AG04450 (cell line): Measurements from ENCODE around the gene L3MBTL4. TPM values are rescaled to one million over a fixed set of nuclear protein-coding genes. Genes with fewer than 3 reads are reported as not detected.

ENCODE experiments used
- CTCF ChIA-PET: fragments of 300-600, 350-600 bp; formaldehyde crosslinking; extraction: SDS; loops from one replicate; lab custom pipeline; 2022; ENCODE audit warnings: antibody characterized with exemption, inconsistent platforms; lab: Charles Lee
- POLR2A ChIA-PET: fragments of 350-600 bp; formaldehyde crosslinking; extraction: SDS; loops from one replicate; lab custom pipeline; 2021; ENCODE audit warnings: antibody characterized with exemption, inconsistent platforms; lab: Yijun Ruan, JAX
- DNase-seq: peaks from one replicate; pipeline ENCODE4 v3.0.0-alpha.2; 2011; ENCODE audit warnings: low read depth, low spot score
- H3K27ac ChIP-seq: one replicate; pipeline ENCODE4 v1.5.1; 2012; ENCODE audit warnings: low read depth, low read length, control low read depth
- H3K27me3 ChIP-seq: one replicate; pipeline ENCODE4 v1.6.0; 2012; ENCODE audit warnings: low read length; ENCODE audit not compliant: control insufficient read depth, insufficient read depth
- H3K4me3 ChIP-seq: 2 replicates; pipeline ENCODE4 v1.5.1; 2011; ENCODE audit warnings: mild to moderate bottlenecking, low read depth, low read length, control low read depth
- H3K9me3 ChIP-seq: 2 replicates; pipeline ENCODE4 v1.5.1; 2012; ENCODE audit warnings: low read length; ENCODE audit not compliant: control insufficient read depth, insufficient read depth
- CTCF ChIP-seq: IDR thresholded peaks from 2 replicates; pipeline ENCODE4 v1.5.1; 2011; ENCODE audit warnings: low read depth, low read length, control low read depth, inconsistent platforms
- polyA plus RNA-seq: library from polyadenylated mRNA; depleted of rRNA; stranded (reverse); fragments of >200 nt; gene quantifications from 2 replicates; pipeline ENCODE4 v1.2.3, GENCODE V29; 2011
- small RNA-seq: library from RNA; depleted of rRNA; stranded (forward); fragments of <200 nt; gene quantifications from one replicate; pipeline ENCODE3, GENCODE V24; 2012; ENCODE audit warnings: low read depth; ENCODE audit not compliant: insufficient read length

The L3MBTL4 gene
- polyA plus RNA-seq, 1 experiment, result 0.05 TPM

- H3K27ac ChIP-seq, result no peak overlapping the region
- ChIA-PET POLR2A (no interaction called here), CTCF (interaction anchor here (1.3 kb wide), 2 partner anchors 9 to 23 kb away, joined by 3 to 4 read pairs; no protein-coding TSS in a partner anchor)
- no peaks in the 10 kb centered on the region for H3K9me3 ChIP-seq
- no peak for TF ChIP-seq CTCF
- no peak overlapping the region for H3K4me3 ChIP-seq
- DNase-seq, result no peak
- no peaks in the 10 kb centered on the region for H3K27me3 ChIP-seq
These were observed 500.7 kb downstream of the L3MBTL4 start for GRCh38 chr18:5914016-5914415.

GRCh38 chr18:5912566-5912965 lies 502.1 kb downstream of the L3MBTL4 start:
- Histone ChIP-seq H3K27ac (no peak overlapping the region), H3K4me3 (no peak overlapping the region), H3K27me3 (no peaks in the 10 kb centered on the region), H3K9me3 (no peaks in the 10 kb centered on the region)
- ChIA-PET CTCF (interaction anchor here (2.1 kb wide), 1 partner anchor 22 kb away, joined by 5 read pairs; no protein-coding TSS in a partner anchor), POLR2A (no interaction called here)
- DNase-seq, result no peak
- no peak for TF ChIP-seq CTCF

GRCh38 chr18:5909125-5909524 lies 505.6 kb downstream of the L3MBTL4 start:
- CTCF ChIA-PET, result interaction anchor here (1.3 kb wide), 2 partner anchors 11 to 19 kb away, joined by 3 to 12 read pairs; no protein-coding TSS in a partner anchor
- DNase-seq, result no peak
- POLR2A ChIA-PET, result no interaction called here

More at GRCh38 chr18:5909125-5909524, 505.6 kb downstream of the L3MBTL4 start:
- Histone ChIP-seq H3K4me3 (no peak overlapping the region), H3K27me3 (no peaks in the 10 kb centered on the region), H3K27ac (no peak overlapping the region), H3K9me3 (no peaks in the 10 kb centered on the region)
- TF ChIP-seq CTCF, result no peak

Small RNA genes within 50 kb of the gene (small RNA-seq; reads per million reads assigned to genes)
- gene RNU5F-3P (not detected), gene RNU6-349P (not detected)
